Measurements from ENCODE around the gene HES7.
A peak's percentile ranks its signal among the peaks of the same experiment; 100 is the strongest.

The HES7 gene

DNA sequence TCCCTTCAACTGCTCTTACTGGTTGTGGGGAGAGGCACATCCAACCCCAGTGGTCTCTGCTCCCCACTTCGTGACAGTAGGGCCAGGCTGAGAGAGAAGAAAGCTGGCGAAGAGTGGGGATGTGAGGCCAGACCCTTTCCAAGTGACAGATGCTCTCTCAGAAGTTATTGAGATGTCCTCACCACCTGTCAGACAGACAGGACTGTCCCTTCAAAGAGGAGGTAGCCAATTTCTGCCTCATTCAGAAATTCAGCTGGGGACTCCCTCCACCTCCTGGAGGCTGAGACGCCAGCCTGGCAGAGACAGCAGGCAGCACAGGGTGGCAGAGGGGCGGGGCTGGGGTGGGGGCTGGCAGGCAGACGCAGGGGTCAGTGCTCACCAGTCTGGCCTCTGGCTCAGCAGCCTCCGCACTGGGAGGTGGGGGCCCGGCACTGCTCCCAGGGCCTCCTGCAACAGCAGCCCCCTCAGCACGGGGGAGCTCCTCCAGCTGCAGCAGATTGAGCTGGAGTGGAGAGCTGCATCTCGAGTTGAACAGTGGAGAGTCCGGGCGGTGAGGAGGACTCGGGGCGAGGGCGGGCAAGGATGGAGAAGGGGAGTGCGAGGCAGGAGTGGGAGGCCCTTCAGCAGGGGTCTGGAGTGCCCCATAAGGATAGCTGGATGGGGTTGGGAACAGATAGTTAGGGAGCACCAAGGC, 19.1 kb upstream of the HES7 start:
- no peak for DNase-seq

DNA sequence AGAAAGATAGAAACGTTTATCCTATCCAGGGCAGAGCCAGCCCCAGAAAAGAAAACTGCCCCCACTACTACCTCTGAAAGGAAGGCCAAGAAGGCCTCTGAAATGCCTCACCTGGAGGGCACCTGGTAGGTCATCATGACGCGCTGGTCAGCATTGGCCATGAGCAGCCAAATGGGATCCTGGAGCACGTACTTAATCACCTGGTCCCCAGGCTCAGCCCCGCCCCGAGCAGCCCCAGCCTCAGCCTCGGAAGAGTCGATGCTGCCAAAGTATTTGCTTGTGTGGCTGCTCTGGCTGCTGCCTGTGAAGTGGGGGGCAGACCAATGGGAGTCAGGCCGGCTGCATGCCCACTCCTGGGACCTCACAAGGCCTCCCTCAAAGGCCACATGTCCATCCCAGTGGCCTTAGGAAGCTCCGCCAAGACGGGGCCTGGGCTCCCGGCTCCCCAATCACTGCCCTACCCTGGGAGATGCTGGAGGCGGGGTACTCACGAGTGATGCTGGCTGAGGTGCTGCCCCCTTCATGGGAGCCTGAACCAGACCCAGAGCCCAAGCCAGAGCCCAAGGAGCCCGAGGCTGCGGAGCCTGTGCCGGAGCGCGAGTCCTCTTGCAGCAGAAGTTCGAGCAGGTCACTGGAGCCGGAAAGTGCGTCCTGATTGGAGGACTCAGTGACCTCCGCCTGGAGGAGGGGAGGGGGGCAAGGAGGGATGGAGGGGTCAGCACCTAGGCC, 18.4 kb upstream of the HES7 start:
- no peak for DNase-seq

- DNase-seq = no peak
Measured at GRCh38 chr17:8141741-8142140, 17.8 kb upstream of the HES7 start.

DNA sequence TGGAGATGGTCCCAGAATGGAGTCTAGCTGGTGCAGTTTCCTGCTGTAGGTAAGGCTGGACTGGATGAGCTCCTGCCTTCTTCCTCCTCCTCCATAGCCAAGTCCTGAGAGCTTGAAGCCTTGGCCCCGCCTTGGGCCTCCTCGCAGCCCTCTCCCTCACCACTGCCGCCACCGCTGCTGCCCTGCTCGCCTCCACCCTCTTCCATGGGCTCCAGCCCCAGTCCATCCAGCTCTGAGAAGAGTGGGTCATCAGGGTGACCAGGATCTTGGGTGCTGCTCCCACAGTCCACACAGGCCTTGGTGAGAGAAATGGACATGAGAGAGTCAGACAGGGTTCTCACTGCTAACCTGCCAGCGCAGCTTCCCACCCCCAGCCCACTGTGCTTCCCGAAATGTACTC, 17.1 kb upstream of the HES7 start:
- DNase-seq = no peak

GRCh38 chr17:8140065-8141029, 16.4 kb upstream of the HES7 start:
- DNase-seq = no peak

GRCh38 chr17:8138672-8139371, 14.9 kb upstream of the HES7 start:
- DNase-seq = peak; percentile 92

DNA sequence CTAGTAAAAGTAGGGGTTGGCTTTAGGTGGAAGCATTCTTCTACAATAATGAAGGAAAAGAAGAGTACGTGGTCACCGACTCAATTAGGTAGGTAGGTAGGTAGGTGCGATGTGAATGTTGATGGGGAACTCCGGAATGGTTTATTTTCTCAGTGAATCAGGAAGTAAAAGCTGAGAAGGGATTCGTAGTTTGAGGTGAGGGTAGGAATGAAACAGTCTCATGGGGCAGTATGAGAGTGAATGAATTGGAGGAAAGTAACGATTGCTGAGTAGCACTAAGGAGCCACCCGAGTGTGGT, 14.4 kb upstream of the HES7 start:
- DNase-seq = no peak

- DNase-seq = no peak
Measured at GRCh38 chr17:8137645-8138373, 13.9 kb upstream of the HES7 start.

DNA sequence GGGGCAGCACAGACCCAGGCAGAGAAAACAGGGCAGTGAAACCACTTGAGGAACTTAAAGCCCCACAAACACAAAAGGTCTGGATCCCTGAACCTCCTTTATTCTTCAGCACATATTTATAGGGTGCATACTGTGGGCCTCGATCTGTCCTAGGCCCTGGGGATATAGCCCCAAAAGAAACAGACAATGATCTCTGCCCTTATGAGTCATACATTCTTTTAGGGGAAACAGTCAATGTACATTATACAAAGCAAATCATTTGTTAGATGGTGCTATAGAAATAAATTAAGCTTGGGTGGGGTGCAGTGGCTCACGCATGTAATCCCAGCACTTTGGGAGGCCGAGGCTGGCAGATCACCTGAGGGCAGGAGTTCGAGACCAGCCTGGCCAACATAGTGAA, 10.0 kb upstream of the HES7 start:
- DNase-seq = no peak

- no peak for DNase-seq
Measured at GRCh38 chr17:8133399-8133798, 9.5 kb upstream of the HES7 start.

DNA sequence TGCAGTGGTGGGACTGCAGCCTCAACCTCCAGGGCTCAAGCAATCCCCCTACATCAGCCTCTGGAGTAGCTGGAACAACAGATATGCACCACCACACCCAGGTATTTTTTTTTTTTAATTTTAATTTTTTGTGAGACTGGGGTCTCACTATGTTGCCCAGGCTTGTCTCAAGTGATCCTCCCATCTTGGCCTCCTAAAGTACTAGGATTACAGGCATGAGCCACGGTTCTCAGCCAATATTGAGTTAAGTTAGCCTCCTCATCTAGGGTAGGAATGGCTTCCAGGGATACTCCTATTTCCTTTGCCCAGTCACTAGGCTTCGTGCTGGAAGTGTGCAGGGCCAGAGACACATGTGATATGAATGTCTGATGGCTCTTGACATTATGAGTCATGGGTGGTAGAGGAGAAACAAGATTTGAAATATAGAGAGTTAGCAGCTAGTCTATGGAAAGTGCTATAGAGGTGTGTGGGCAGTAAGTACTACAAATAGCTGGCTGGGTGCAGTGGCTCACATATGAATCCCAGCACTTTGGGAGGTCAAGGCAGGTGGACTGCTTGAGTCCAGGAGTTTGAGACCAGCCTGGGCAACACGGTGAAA, 8.0 kb upstream of the HES7 start:
- no peak for DNase-seq

DNA sequence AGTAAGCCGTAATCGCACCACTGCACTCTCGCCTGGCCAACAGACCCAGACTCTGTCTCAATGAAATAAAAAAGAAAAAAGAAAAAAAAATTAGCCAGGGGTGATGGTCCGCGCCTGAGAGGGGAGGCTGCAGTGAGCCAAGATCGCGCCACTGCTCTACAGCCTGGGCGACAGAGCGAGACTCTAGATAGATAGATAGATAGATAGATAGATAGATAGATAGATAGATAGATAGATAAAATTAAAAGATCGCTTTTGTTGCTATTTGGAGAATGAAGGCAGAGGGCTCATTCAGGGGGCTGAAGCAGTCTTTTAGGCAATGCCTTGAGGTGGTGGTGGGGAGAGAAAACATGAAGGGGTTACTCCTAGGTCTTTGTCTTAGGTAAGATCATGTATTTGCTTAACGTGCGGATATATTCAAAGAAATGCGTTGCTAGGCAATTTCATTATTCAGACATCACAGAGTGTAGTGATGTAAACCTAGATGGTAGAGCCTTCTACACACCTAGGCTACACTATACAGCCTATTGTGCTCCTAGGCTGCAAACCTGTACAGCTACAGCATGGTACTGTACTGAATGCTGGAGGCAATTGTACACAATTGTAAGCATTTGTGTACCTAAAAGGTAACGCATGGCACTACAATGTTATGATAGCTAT, 4.3 kb upstream of the HES7 start:
- DNase-seq = no peak

DNA sequence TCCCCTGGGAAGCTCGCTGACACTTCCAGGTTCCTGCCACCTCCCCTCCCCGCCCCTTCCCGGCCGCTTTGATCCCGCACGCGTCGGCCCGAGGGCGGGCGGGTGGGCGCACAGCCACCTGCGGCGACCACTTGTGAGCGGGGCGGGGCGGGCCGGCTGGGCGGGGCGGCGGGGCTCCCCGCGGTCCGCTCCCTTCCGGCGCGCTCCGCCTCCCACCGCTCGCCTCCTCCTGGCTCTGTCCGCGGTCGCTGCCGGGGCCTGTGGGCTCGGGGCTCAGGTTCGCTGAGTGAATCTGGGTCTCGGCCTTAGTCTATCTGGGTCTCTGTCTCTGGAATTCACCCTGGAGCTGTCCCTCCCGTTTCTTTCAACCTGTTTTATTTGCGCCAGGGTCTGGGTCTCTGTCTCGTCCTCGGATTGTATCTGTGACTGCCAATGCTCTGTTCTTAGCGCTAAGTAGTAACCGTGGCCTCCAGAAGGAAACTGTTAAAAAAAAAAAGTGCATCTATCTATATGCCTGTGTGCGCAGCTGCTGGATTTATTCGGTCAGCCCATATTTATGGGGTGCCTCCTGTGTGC, 2.7 kb upstream of the HES7 start:
- DNase-seq = peak; percentile 27

DNA sequence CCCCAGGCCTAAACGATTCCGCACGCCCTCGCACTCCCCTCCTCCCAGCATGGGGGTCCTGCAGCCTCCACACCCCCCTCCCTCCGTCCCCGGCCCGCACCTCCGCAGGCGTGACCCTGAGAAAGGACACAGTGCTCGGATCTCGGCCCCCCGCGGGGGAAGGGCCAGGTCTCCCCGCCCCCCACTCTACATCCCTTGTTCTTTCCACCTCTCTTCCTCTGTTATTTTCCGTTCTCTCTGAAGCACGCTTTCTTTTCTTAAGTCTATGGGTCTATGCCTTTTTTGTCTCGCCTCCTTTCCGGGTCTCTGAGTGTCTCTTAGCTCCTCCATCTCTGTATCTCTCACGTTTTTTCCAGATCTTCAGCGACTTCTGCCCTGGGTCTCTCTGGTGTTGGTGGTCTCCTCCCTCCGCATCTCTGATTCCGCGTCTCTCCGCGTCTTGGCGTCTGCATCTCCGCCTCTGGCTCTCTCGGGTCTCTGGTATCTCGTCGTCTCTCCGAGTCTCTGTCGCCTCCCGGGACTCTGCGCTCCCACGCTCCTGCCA, 2.1 kb upstream of the HES7 start:
- peak; percentile 29 for DNase-seq

DNA sequence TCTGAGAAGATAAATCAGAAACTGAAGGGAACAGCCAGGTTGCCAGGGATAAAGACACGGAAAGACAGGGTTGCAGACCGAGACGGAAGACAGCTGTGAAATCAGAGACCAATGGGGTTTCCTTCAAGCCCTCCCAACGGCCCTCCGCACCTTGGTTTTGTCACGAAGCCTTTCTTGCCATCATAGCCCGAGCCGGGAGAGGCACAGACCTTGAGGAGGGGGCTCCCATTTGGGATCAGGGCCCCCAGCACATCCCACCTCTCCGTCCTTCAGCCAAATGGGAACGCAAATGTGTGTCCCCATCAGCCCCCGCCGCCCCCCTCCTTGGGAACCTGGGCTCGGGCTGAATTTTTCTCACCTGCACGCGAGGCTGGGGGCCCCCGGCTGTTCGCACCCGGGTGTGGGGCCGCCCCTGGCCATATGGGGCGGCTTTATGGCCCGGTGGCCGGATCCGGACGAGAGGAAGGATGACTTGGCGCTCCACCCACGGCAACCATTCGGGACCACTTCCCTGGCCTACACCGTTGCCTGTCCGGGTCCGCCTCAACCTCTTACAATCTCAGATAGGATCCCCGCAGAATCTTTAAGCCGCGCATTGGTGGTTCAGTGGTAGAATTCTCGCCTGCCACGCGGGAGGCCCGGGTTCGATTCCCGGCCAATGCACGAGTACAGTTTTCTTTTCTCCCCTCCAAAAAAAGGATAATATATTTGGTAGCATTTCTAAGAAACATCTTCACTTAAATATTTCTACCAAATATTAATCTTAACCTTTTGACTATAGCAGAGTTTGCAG, 1.4 kb upstream of the HES7 start:
- peak; percentile 58 for DNase-seq

DNA sequence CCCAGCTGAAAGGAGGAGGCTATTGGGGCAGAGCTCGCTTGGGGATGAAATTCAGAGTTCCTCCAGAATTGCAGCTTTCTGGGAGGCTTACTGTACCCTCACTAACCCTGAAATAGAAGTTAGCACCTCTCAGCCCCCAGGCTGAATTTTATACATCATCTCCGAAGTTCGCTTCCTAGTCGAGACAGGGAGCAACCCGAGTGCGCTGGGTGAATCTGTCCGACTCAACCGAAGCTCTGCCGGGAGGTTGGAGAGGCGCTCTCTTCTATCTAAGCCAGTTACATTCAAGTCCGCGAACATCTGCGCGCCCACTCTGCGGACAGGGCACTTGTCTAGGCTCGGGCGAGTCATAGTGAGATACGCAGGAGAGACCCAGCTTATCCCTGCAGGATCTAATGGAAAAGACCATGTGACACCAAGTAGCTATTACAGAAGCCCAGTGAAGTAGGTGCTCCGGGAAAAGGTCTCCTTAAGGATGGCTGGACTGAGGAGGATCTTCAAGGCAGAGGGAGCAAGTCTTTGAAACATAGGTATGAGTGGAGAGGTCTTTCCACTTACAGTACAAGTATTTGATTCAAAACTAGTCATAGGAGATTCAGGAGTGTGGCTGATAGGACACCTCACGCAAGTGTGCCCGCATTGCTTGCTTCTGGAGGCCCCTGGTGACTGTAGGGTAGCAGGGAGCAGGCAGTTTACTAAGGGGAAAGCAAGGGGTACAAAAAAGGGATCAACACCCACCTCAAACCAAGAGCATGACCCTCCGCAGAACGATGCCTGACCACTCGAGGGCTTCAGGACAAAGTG, 646 bp upstream of the HES7 start:
- DNase-seq = no peak

GRCh38 chr17:8122924-8123694, 797 bp downstream of the HES7 start:
- DNase-seq = no peak

DNA sequence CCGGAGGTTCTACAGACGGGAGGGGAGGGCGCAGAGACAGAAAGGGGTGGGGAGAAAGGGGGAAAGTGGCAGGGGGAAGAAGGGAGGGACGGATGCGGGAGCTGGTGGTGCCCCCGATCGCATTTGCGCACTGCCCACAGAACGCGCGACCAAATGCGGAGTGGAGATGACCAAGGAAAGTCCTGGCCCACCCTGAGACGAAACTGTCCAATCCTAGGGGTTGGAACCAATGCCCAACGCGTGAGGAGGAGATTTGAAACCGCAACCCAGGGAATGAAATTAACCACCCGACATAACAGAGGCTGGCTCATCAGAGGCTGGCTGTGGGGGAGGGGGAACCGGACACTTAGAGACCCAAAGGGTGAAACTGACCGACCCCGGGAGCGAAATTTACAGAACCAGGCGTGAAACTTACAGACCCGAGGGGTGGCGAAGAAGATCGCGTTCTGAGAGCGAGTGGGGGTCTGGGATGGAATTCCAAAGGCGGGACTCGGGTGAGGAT, 1.4 kb downstream of the HES7 start:
- no peak for DNase-seq
